Common myeloid progenitor, CD34-positive (primary cell): Measurements from ENCODE around the gene FAM162A.

Source experiments
- CTCF ChIA-PET: fragments of 350-600 bp; sonication (Branson Sonifier 250); formaldehyde crosslinking; loops from one replicate; lab custom pipeline; 2021; ENCODE audit warnings: antibody characterized with exemption; lab: Charles Lee
- POLR2A ChIA-PET: fragments of 350-600 bp; sonication (Branson Sonifier 250); formaldehyde crosslinking; loops from one replicate; lab custom pipeline; 2021; ENCODE audit warnings: antibody characterized with exemption; lab: Charles Lee
- DNase-seq, 3 donors: peaks; one replicate each; pipeline versions ENCODE4 v3.0.0 to v3.0.0-alpha.2; 2013
- H3K27ac ChIP-seq, 2 experiments: 1 replicate in 1 of 2; 2 replicates in 1 of 2; pipeline ENCODE4 v1.7.0; 2013; ENCODE audit warnings: inconsistent platforms in 2 of 2, low read length in 2 of 2, mild to moderate bottlenecking in 2 of 2, low read depth in 1 of 2, moderate library complexity in 1 of 2; ENCODE audit not compliant: severe bottlenecking in 2 of 2, insufficient read depth in 1 of 2, poor library complexity in 1 of 2
- H3K27me3 ChIP-seq, 5 experiments: replicated peaks in 2 of 5; 1 replicate in 3 of 5; 2 replicates in 2 of 5; pipeline versions ENCODE4 v1.6.1 to v1.7.0; 2013; ENCODE audit warnings: low read length in 4 of 5, mild to moderate bottlenecking in 2 of 5, moderate library complexity in 2 of 5, inconsistent platforms in 1 of 5; ENCODE audit not compliant: insufficient read depth in 5 of 5, control insufficient read depth in 4 of 5
- H3K36me3 ChIP-seq, 4 experiments: 1 replicate in 2 of 4; 2 replicates in 2 of 4; pipeline versions ENCODE4 v1.6.1 to v1.7.0; 2013; ENCODE audit warnings: low read length in 3 of 4, control low read depth in 1 of 4, mild to moderate bottlenecking in 1 of 4; ENCODE audit not compliant: control insufficient read depth in 4 of 4, insufficient read depth in 4 of 4
- H3K4me1 ChIP-seq, 4 experiments: 1 replicate in 3 of 4; 2 replicates in 1 of 4; pipeline versions ENCODE4 v1.6.1 to v1.7.1; 2013; ENCODE audit warnings: low read length in 3 of 4, mild to moderate bottlenecking in 3 of 4, control low read depth in 1 of 4, inconsistent platforms in 1 of 4, moderate library complexity in 1 of 4; ENCODE audit not compliant: control insufficient read depth in 4 of 4, insufficient read depth in 4 of 4; ENCODE audit errors: control extremely low read depth in 1 of 4
- H3K4me3 ChIP-seq, 7 experiments: 1 replicate in 4 of 7; 2 replicates in 3 of 7; pipeline versions ENCODE4 v1.5.1 to v1.7.0; 2013; ENCODE audit warnings: mild to moderate bottlenecking in 7 of 7, low read length in 6 of 7, moderate library complexity in 6 of 7, inconsistent platforms in 2 of 7, low read depth in 2 of 7, control low read depth in 1 of 7; ENCODE audit not compliant: insufficient read depth in 4 of 7, control insufficient read depth in 1 of 7; ENCODE audit errors: extremely low read depth in 1 of 7
- H3K9me3 ChIP-seq, 5 experiments: 1 replicate in 4 of 5; 2 replicates in 1 of 5; pipeline versions ENCODE4 v1.6.1 to v1.7.1; 2013; ENCODE audit warnings: low read length in 4 of 5, mild to moderate bottlenecking in 2 of 5, inconsistent platforms in 1 of 5, low read depth in 1 of 5, moderate library complexity in 1 of 5; ENCODE audit not compliant: control insufficient read depth in 4 of 5, insufficient read depth in 2 of 5; ENCODE audit errors: control extremely low read depth in 1 of 5
- WGBS: methylation state at CpG from one replicate; pipeline ENCODE4 v1.1.5; 2013; ENCODE audit not compliant: insufficient coverage; 5-methylcytosine and 5-hydroxymethylcytosine counted together

Gene FAM162A

DNA sequence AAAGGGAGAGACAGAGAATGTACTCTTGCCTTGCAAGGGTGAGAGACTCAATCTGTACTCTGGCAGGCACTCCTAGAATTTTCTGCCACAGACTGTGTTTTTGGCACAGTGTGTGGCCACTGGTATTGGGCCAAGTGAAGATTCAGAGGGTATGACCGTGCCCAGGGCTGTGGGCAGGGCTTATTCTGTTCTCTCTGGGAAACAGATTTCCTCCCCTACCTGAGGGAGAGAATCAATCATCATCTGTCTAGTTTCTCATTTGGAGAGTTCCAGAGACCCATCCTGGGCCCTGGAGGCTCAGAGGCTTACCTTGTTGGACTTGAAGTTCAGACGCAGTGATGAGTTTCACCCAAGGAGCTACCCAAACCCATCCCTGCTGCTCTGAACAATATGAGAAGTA lies 30.8 kb upstream of the FAM162A start:
- Histone ChIP-seq H3K9me3 (no peaks in the 10 kb centered on the region), H3K4me3 (no peak overlapping the region), H3K27ac (no peak overlapping the region), H3K4me1 (peaks cover 3 to 11% (median 8%) of the 10 kb centered on the region in 4 experiments), H3K27me3 (no peaks in the 10 kb centered on the region), H3K36me3 (no peaks in the 10 kb centered on the region)
- 75% methylated on average over 2 of the region's 2 CpGs for WGBS
- DNase-seq: no peak
- POLR2A ChIA-PET: no interaction called here
- CTCF ChIA-PET: interaction anchor here (1.6 kb wide), 2 partner anchors 12 to 40 kb away, joined by 3 to 5 read pairs; no protein-coding TSS in a partner anchor

DNA sequence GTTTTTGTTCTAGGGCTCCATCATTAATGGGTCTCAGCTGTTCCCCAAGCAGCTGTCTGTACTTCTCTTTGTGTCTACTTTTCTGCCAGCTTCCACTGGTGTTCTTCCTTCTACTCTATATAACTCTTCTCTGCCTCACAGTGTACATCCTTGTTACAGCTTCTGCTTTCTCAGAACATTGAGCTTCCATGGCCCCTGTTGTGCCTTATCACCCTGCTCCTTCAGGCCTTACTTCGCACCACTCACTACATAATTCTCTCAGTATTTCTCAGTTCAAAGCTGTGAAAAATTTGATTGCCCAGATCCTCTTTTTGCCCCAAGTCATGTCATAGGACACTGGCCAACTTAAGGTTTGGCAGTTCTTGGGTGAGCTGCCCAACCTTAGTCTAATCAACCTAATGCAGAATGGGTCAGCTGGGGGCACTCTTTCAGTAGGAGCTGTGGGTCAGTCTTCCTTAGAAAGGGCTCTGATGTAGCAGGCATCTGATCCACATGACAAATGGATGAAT lies 30.0 kb upstream of the FAM162A start:
- ChIA-PET CTCF (interaction anchor here (1.6 kb wide), 2 partner anchors 11 to 41 kb away, joined by 3 to 5 read pairs; no protein-coding TSS in a partner anchor), POLR2A (no interaction called here)
- H3K27me3 ChIP-seq: no peaks in the 10 kb centered on the region
- no peak for DNase-seq
- H3K4me1 ChIP-seq: peaks cover 3 to 11% (median 8%) of the 10 kb centered on the region in 4 experiments
- H3K4me3 ChIP-seq: no peak overlapping the region
- H3K27ac ChIP-seq: no peak overlapping the region
- WGBS: 100% methylated on average over 1 of the region's 1 CpG
- peaks cover 1 to 4% (median 2%) of the 10 kb centered on the region in 4 experiments for H3K36me3 ChIP-seq
- H3K9me3 ChIP-seq: no peaks in the 10 kb centered on the region

- POLR2A ChIA-PET: interaction anchor here (0.7 kb wide), 1 partner anchor 28 kb away, joined by 3 read pairs; the partner anchor contains the start of genes FAM162A and MIX23
Measured at GRCh38 chr3:122355612-122356011, 28.4 kb upstream of the FAM162A start.

DNA sequence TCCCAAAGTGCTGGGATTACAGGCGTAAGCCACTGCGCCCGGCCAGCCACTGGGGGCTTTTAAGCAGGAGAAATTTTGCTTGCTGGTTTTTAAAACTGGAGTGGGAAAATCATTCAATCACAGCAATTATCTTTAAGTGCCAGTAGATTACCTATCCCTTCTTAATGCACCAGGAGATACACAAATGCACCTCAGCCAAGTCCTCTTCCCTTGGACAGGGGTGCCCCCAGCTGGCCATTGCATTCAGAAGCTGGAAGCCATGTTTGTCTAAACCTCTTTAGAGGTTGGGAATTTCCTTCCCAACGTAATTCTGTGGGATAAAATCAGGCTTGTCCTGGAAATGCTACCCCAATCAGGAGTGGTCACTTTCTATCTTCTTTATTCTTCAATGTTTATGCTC lies 27.6 kb upstream of the FAM162A start:
- CTCF ChIA-PET: interaction anchor here (0.5 to 1.7 kb wide), 3 partner anchors 50 to 810 kb away, joined by 3 to 8 read pairs (median 3); no protein-coding TSS in a partner anchor
- Histone ChIP-seq H3K4me1 (peaks cover 3 to 11% (median 8%) of the 10 kb centered on the region in 4 experiments), H3K9me3 (no peaks in the 10 kb centered on the region), H3K36me3 (peaks cover 2 to 11% (median 5%) of the 10 kb centered on the region in 4 experiments), H3K27ac (no peak overlapping the region), H3K4me3 (no peak overlapping the region), H3K27me3 (no peaks in the 10 kb centered on the region)
- no CpG with 5 or more reads among the region's 4 CpGs for WGBS
- peak; percentile 12 to 33 (median 27) for DNase-seq
- POLR2A ChIA-PET: no interaction called here

More at GRCh38 chr3:122355612-122356011, 28.4 kb upstream of the FAM162A start:
- H3K9me3 ChIP-seq: no peaks in the 10 kb centered on the region
- CTCF ChIA-PET: interaction anchor here (0.8 to 1.7 kb wide), 2 partner anchors 43 to 49 kb away, joined by 3 to 8 read pairs; no protein-coding TSS in a partner anchor
- peaks cover 2 to 7% (median 3%) of the 10 kb centered on the region in 4 experiments for H3K36me3 ChIP-seq
- DNase-seq: peak; percentile 48 to 81 (median 64)
- WGBS: 0% methylated on average over 4 of the region's 4 CpGs
- H3K27ac ChIP-seq: no peak overlapping the region
- peak overlapping the region in 3 of 7 experiments; percentile 0 to 26 (median 16) for H3K4me3 ChIP-seq
- H3K4me1 ChIP-seq: peaks cover 3 to 11% (median 8%) of the 10 kb centered on the region in 4 experiments
- H3K27me3 ChIP-seq: no peaks in the 10 kb centered on the region

DNA sequence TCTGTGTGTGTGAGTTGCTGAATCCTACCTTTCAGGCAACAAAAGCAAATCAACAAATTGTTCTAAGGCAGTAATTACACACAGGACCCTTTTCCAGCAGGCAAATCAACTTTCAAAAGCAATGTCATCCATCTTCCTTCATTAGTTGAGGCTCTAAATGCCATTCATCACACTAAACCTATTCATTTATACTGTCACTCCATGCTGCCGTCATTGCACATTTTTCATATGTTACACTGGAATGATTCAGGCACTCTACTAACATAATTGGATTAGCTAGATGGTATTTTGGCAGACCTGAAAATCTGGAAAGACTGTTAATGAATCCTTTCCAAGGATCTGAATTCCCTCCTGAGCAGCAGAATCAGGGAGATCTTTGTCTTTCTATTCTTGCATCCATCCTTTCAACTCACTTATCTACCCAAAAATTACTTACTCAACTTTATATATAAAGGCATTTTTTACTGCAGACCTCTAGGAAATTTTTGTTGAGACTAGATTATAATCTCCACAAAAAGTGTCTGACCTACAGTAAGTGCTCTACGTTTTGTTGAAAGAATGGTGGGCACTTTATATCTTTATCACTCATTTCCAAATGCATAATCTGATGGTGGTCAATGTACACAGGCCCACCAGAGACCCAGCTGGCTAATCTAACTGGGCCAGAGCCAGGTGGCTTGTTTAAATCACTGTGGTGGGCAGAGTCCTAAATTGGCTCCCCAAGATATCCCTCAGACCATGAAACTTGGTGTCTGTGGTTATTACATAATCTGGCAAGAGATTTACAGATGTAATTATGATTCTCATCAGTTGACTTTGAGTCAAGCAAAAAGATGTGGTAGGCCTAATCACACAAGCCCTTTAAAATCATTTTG lies 25.9 kb upstream of the FAM162A start:
- ChIA-PET CTCF (no interaction called here), POLR2A (no interaction called here)
- WGBS: no CpG with 5 or more reads among the region's 2 CpGs
- Histone ChIP-seq H3K9me3 (no peaks in the 10 kb centered on the region), H3K36me3 (peaks cover 4 to 20% (median 11%) of the 10 kb centered on the region in 4 experiments), H3K4me3 (no peak overlapping the region), H3K27me3 (no peaks in the 10 kb centered on the region), H3K27ac (no peak overlapping the region), H3K4me1 (peaks cover 3 to 11% (median 8%) of the 10 kb centered on the region in 4 experiments)
- peak in 2 of 3 donors; percentile 5 to 10 for DNase-seq

- Histone ChIP-seq H3K27me3 (no peaks in the 10 kb centered on the region), H3K4me3 (no peak overlapping the region), H3K4me1 (peaks cover 3 to 11% (median 8%) of the 10 kb centered on the region in 4 experiments), H3K27ac (no peak overlapping the region), H3K36me3 (peaks cover 4 to 26% (median 12%) of the 10 kb centered on the region in 4 experiments), H3K9me3 (no peaks in the 10 kb centered on the region)
- 58% methylated on average over 2 of the region's 2 CpGs for WGBS
- POLR2A ChIA-PET: no interaction called here
- DNase-seq: no peak
- CTCF ChIA-PET: no interaction called here
Measured at GRCh38 chr3:122358703-122359032, 25.3 kb upstream of the FAM162A start.
